Sigmoid colon (tissue), 3 donors: ENCODE measurements around the gene RBPJ.

Experiments
- CTCF ChIP-seq, 4 experiments: fragments of 450-650 bp in 3 of 4; fragments of 200-600 bp in 1 of 4; IDR thresholded peaks; one replicate each; pipeline ENCODE4 v1.5.1; 2016 to 2019; ENCODE audit warnings: antibody characterized with exemption in 4 of 4, mild to moderate bottlenecking in 3 of 4, moderate library complexity in 2 of 4
- POLR2A ChIP-seq, 2 donors: fragments of 450-650 bp; IDR thresholded peaks; one replicate each; pipeline ENCODE4 v1.6.1; 2016; ENCODE audit warnings: antibody characterized with exemption in 2 of 2, mild to moderate bottlenecking in 2 of 2, moderate library complexity in 2 of 2

GRCh38 chr4:26360864-26361263 is 40.0 kb downstream of the RBPJ start:
- TF ChIP-seq CTCF (IDR thresholded peaks at IDR 0.05): no peak
- no peak for TF ChIP-seq POLR2A (IDR thresholded peaks at IDR 0.05)
